GM15510 (cell line): Measurements from ENCODE around the gene ASTL.

Experiments used
- POLR2A ChIP-seq: IDR thresholded peaks from 3 replicates; pipeline ENCODE4 v1.6.1; 2011; ENCODE audit warnings: borderline replicate concordance; ENCODE audit not compliant: insufficient read length; ENCODE audit errors: extremely low read depth

The ASTL gene

DNA sequence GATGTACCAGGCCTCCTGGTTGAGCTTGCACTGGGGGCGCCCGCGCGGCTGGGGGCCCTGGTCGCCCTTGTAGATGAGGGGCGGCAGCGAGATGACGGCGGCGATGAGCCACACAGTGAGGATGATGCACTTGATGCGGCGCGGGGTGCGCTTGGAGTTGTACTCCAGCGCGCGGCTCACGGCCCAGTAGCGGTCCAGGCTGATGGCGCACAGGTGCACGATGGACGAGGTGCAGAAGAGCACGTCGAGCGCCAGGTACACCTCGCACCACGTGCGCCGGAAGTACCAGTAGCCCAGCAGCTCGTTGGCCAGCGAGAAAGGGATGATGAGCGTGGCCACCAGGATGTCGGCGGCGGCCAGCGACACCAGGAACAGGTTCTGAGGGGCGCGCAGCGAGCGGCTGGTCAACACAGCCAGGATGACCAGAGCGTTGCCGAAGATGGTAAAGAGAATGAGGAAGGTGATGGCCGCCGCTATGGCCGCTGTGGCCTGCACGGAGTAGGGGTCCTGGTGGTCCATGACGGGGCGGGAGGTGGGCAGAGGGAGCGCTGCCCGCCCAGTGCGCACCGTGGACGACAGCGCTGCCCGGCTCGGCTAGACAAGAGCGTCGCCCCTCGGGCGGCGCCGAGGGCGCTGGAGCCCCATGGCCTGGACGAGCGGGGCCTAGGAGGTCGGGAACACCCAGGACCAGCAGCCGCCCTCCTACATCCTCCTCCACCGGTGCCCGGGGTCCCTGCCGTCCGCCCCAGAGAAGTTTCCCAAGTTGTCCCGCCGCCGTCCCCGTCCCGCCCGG lies 22.5 kb downstream of the ASTL start:
- no peak for TF ChIP-seq POLR2A

DNA sequence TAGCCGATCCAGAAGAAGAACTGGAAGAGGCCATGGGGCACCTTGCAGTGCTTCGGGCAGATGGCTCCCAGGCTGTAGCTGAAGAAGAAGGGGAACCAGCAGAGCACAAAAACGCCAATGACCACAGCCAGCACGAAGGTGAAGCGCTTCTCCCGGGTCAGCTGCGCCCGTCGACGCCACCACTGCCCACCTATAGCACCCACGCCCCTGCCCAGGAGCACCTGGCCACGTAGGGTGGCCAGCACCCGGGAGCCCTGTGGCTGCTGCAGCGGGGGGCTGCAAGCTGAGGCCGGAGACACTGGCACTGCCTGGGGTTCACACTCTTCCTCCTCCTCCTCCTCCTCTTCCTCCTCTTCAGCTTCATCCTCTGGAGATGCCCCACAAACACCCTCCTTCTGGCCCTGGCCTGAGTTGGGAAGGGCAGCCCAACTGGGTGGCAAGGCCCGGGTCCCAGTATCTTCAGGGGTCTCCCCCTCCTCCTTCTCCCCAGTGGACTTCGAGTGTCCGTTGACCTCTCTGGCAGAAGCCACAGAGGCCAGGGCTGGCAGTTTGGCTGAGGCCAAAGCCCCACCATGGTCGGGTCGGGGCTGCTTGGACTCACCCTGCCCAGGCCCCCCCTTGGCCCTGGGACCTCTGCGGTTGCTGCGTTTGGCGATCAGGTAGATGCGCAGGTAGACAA lies 23.3 kb downstream of the ASTL start:
- no peak for TF ChIP-seq POLR2A

DNA sequence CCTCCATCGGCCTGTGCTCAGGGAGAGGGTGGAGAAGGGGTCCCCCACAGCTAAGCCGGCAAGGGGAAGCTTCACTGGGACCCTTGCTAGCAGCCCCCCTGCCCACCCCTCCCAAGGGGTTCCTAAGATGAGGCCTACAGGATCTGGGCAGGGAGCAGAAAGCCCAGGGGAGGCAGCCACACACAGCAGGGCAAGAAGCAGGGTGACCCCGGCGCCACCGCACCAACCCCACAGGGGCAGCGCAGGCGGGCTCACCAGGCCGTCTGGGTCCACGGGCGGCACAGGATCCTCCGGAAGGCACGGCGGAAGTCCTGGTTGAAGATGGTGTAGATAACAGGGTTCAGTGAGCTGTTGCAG lies 23.8 kb downstream of the ASTL start:
- no peak for TF ChIP-seq POLR2A

DNA sequence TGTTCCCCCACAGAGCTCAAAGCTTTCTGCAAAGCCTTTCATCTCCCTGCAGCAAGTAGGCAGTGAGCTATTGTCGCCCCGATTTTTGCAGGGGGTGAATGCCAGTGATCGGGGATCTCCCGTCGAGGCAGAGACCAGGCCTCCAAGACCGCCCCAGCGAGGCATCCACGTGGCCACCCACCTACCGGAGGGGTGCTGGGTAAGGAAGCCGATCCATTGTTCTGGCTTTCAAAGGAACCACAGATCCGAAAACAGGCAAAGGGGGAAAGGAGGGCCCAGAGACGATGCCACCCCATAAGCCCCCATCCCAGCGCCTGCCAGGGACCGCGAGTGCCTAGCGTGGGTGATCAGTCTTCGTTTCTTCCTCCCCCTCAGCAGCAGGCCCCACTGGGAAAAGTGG lies 24.4 kb downstream of the ASTL start:
- TF ChIP-seq POLR2A = no peak

- no peak for TF ChIP-seq POLR2A
Measured at GRCh38 chr2:96113367-96113677, 25.0 kb downstream of the ASTL start.

GRCh38 chr2:96112501-96113366 lies 25.6 kb downstream of the ASTL start:
- no peak for TF ChIP-seq POLR2A

DNA sequence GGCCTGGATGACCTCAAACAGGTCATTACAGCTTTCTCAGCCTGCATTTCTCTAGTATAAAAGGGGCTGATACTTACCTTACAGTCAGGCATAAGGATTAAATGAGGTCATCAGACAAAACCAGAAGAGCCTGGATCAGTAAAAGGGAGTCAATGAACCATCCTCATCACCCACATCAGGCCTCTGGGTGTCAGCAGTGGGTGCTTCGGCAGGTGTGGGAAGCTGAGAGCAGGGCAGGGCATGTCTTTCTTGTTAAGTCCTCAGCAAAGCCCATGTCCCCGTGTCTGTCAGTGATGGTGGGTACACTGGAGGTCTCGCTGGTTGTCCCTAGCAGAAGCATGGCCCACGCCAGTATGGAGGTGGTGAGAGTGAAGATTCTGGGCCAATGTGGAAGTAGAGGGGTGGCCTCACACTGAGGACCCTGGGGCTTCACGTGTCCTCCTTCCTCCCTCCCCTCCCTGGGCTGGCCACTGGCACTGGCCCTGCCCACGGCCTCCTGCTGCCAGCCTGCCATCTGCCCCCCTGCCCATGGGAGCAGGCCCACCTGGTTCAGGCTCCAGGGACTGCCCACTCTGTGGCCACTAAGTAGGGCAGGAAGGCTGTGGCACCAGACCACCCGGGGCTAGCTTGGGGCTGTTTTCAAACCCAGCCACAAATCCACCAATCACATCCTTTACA lies 26.3 kb downstream of the ASTL start:
- no peak for TF ChIP-seq POLR2A

DNA sequence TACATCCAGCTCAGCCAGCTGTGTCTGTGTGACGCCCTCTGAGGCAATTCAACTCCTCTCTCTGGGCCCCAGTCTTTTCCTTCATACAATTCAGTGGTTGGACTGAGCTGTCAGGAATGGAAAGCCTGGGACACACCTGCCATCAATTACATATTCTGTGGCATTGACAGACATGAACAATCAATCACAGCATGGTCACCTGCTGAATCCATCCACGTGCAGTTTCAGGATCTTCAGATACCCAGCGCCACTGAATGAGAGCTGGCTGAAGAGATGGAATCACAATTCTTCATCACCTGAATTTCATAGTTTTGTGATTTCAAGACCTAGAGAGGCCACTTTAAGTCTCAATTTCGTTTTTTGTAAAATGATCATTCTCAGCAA lies 27.1 kb downstream of the ASTL start:
- TF ChIP-seq POLR2A = no peak

DNA sequence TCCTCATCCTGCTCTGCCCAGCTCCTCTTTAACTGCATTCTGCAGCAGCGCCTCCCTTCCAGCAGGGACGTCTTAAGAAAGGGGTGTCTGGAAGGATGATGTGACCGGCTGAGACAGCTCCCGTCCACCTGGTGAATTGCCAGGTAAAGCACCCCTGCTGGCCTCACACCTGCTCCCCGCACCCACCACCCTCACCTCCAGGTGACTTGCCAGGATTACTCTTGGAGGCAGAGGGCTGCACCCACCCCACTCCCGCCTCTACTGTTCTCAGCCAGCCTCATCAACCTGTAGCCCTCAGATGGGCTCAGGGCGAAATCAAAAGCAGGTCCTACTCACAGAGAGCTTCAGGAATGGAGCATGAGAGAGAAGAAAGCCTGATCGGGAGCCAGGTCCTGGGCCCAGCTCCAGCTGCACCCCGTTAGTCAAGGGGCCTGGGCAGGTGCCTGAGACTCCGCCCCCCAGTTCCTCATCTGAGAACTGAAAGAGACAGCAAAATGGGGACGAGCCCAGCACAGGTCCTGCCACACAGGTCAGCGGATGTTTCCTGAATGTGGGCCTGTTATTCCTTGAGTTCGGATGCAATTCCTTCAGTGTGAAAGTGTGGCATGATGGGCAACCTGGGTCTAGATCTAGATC lies 27.6 kb downstream of the ASTL start:
- TF ChIP-seq POLR2A = no peak

- no peak for TF ChIP-seq POLR2A
Measured at GRCh38 chr2:96109931-96110511, 28.3 kb downstream of the ASTL start.

DNA sequence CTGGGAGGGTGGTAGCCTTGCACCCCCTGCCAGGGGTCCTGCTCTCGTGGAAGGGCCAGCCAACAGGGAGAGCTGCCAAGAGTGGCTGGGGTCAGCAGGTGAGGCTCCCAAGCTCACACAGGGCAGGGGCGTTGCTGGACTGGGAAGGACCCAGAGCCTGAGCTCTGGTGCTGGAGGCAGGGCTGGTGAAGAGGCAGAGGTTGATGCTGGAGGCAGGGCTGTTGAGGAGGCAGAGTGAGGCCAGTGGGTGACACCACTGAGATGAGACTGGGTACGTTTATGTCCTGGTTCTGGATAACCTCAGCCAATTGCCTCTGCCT lies 29.0 kb downstream of the ASTL start:
- no peak for TF ChIP-seq POLR2A

DNA sequence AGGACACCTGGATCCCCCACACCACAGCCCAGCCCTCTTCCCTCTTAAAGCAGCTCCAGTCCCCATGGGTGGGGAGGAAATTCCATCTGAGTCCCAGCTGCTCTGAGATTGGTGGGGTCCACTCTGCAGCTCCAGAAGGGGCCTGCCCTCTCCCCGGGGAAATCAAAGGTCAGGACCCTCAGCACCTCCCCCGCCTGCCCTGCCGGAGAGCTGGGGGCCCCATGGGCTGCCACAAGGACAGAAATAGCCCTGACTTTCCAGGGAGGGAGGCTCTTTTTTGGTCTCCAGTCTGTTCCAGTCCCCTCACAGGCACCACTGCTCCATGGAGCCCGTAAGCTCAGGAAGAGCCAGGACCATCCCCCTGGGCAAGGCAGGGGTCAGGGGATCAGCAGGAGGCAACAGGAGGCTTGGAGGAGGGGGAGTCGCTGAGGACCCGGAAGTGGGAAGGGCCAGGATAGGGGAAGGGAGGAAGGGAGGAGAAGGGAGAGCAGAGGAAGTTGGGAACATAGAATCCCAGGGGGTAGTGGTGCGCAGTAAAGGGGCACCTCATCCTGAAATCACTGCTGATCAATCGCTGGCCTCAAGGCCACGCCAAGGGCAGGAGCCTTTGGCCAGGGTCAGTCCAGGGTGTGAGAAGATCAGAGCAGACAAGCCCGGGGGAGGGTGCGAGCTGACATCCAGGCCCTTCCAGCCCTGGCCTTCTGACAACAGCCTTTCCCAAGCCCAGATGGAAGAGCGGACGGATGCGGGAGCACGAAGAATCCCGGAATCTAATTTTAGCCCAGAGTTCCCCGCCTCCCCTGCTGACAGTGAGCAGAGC lies 29.6 kb downstream of the ASTL start:
- TF ChIP-seq POLR2A = no peak

DNA sequence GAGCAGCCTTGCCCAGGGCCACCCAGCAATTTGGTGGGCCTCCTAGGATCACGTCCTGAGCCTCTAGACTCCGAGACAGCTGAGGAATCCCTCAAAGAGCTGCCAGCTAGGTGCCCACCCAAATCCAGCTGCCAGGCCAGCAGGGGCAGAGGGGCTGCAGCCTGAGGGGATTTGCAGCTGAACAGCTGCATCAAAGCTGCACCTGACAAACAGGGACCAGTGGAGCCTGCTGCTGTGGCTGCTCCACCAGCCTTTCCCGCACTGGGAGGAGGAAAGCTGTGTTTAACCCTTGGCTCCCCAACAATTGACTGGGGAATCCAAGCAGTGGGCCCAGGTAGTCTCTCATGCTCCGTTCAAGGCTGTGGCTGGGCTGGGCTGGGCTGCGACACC lies 30.2 kb downstream of the ASTL start:
- TF ChIP-seq POLR2A = no peak

DNA sequence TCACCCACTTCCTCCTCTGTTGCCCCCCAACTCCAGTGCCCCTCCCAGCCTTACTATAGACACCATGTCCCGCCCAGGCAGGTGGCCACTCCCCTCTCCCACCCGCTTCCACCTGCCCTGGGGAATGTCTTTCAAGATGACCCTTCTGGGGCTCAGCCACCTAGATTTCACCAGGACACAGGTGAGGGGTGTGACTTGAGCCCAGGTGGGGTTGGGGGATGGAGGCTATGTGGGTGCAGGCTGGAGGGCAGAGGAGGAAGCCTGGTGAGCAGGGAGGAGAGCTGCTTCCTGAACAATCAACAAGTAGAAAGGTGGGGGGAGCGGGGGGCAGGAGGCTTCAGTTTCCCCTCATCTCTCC lies 30.6 kb downstream of the ASTL start:
- TF ChIP-seq POLR2A = no peak

DNA sequence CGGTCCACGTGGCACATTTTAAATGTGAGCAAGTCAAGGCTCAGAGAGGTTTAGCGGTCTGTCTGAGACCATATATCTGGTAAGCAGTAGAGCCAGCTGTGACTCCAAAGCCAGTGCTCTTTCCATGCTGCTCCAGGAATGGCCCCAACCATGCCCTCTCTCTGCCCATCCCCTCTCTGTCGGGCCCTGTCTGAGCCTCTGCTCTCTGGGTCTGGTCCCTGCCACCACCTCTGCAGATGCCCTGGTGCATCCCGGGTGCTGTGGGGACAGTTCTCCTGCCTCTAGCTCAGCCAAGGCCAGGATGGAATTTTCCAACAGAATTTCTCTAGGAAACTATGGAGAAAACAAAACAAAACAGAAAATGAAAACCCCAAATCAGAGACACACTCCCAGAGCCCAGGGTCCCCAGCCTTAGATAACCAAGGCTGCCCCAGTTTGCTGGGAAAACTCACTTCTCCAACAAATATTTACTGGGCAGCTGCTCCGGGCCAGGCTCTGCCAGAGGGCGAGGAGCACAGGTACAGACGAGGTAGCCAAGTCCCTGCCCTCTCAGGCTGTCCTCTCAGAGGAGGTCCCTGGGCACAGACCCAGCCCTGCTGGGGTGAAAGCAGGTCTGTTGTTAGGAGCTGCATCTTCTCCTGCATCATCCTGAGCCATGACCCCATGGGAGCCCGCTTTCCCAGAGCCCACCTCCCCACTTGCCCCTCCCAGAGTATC lies 31.2 kb downstream of the ASTL start:
- TF ChIP-seq POLR2A = no peak
